ENCODE measurements around the gene EXOC3L4. TPM values are rescaled to one million over a fixed set of nuclear protein-coding genes. Genes with fewer than 3 reads are reported as not detected.

EXOC3L4 gene
- total and polyA plus RNA-seq, 2 donors (not counting 3 experiments of a cell fraction or from before 2014, with no cell fraction given) = not detected

- Histone ChIP-seq H3K4me1 (ENCODE audit: control insufficient read depth, extremely low read depth, insufficient read depth, low read length) (no peaks in the 10 kb centered on the region), H3K4me2 (ENCODE audit: insufficient read depth, low read length) (no peak overlapping the region), H3K9me1 (replicated peaks; ENCODE audit: control insufficient read depth, extremely low read depth, insufficient read depth, low read length) (no peaks in the 10 kb centered on the region), H3K36me3 (ENCODE audit: control insufficient read depth in 2 of 2, extremely low read depth in 1 of 2, insufficient read depth in 2 of 2, low read length in 2 of 2) (no peaks in the 10 kb centered on the region), H3K9ac (replicated peaks; ENCODE audit: extremely low read depth, insufficient read depth, low read length) (no peak overlapping the region), H3K4me3 (replicated peaks in 1 of 3; ENCODE audit: insufficient read depth in 1 of 3, low read depth in 1 of 3, low read length in 3 of 3) (no peak overlapping the region), H3K27me3 (ENCODE audit: control insufficient read depth in 2 of 2, insufficient read depth in 2 of 2, low read length in 2 of 2) (peaks cover 28 to 29% of the 10 kb centered on the region in 2 experiments), H3K27ac (ENCODE audit: insufficient read depth, low read depth, low read length) (no peak overlapping the region), H3K79me2 (ENCODE audit: control insufficient read depth, insufficient read depth, low read length) (no peaks in the 10 kb centered on the region), H2AFZ (ENCODE audit: low read depth, low read length) (no peak overlapping the region), H4K20me1 (replicated peaks; ENCODE audit: control insufficient read depth, extremely low read depth, insufficient read depth, low read length) (no peaks in the 10 kb centered on the region), H3K9me3 (replicated peaks; ENCODE audit: control insufficient read depth, insufficient read depth, low read length) (no peaks in the 10 kb centered on the region)
- intact Hi-C loops (cut with micrococcal nuclease) (loop anchor here (5.0 kb wide), 1 partner anchor 287 kb away; the partner anchor contains the start of gene MARK3), dilution Hi-C loops (cut with MboI; ENCODE audit: extremely low pct_ligation_motif_present, low sequenced_read_pairs) (no loop called here)
- POLR2A ChIA-PET = interaction anchor here (0.5 kb wide), 1 partner anchor 18 kb away, joined by 6 read pairs; no protein-coding TSS in a partner anchor
- no TSS peak for BruUV-seq (replicated peaks)
- TF ChIP-seq EZH2 (IDR thresholded peaks at IDR 0.05; ENCODE audit: borderline replicate concordance, low read depth, low read length, severe bottlenecking) (no peak), FOS (IDR thresholded peaks at IDR 0.05; ENCODE audit: borderline replicate concordance, insufficient read depth, low read length) (no peak), CTCF (IDR thresholded peaks at IDR 0.05; ENCODE audit: extremely low read depth in 1 of 2, insufficient read depth in 1 of 2, low read depth in 1 of 2, low read length in 2 of 2) (no peak), MYC (IDR thresholded peaks at IDR 0.05; ENCODE audit: low read depth, low read length) (no peak), POLR2A (IDR thresholded peaks at IDR 0.05; ENCODE audit: low read depth, low read length) (no peak)
- FAIRE-seq = no peak
- CTCF ChIA-PET = interaction anchor here (1.2 to 7.9 kb wide), 2 partner anchors 21 to 40 kb away, joined by 4 to 219 read pairs; no protein-coding TSS in a partner anchor
- DNase-seq (ENCODE audit: low read depth, low spot score) = no peak
Observed at GRCh38 chr14:103099733-103100280, 5.3 kb downstream of the EXOC3L4 start.
